Activated CD8-positive, alpha-beta T cell treated with anti-CD3 and anti-CD28 coated beads for 36 hours (primary cell): Measurements from ENCODE around the gene NUP133. TPM values are rescaled to one million over a fixed set of nuclear protein-coding genes. Genes with fewer than 3 reads are reported as not detected.

ENCODE experiments used
- ATAC-seq: fragments of 200-7000 bp; cut with Tn5 transposase; one replicate; pipeline ENCODE4 v1.10.0; 2021; ENCODE audit warnings: mild to moderate bottlenecking, moderate library complexity
- CTCF ChIA-PET: fragments of 350-600 bp; sonication (Branson Sonifier 250); formaldehyde crosslinking; loops from one replicate; lab custom pipeline; 2021; ENCODE audit warnings: antibody characterized with exemption; lab: Charles Lee
- POLR2A ChIA-PET: fragments of 350-600 bp; sonication (Branson Sonifier 250); formaldehyde crosslinking; loops from one replicate; lab custom pipeline; 2021; ENCODE audit warnings: antibody characterized with exemption; lab: Charles Lee
- DNase-seq: peaks from one replicate; pipeline ENCODE4 v3.0.0-alpha.2; 2020
- H3K27ac Mint-ChIP-seq: one replicate; pipeline ENCODE4 v1.8.0; 2021; ENCODE audit warnings: mild to moderate bottlenecking, mixed read lengths
- H3K27me3 Mint-ChIP-seq: one replicate; pipeline ENCODE4 v1.8.0; 2021; ENCODE audit warnings: mixed read lengths
- H3K36me3 Mint-ChIP-seq: one replicate; pipeline ENCODE4 v1.8.0; 2021; ENCODE audit warnings: low read depth, mixed read lengths
- H3K4me1 Mint-ChIP-seq: one replicate; pipeline ENCODE4 v1.8.0; 2021; ENCODE audit warnings: low read depth, mixed read lengths
- H3K4me3 Mint-ChIP-seq: one replicate; pipeline ENCODE4 v1.8.0; 2021; ENCODE audit warnings: mild to moderate bottlenecking, moderate library complexity, mixed read lengths
- H3K9me3 Mint-ChIP-seq: one replicate; pipeline ENCODE4 v1.8.0; 2021; ENCODE audit warnings: mixed read lengths
- CTCF ChIP-seq: fragments of 200-600 bp; IDR thresholded peaks from one replicate; pipeline ENCODE4 v1.8.0; 2022; ENCODE audit warnings: antibody characterized with exemption, mild to moderate bottlenecking
- intact Hi-C: fragments of 100-400 bp; cut with micrococcal nuclease; formaldehyde crosslinking; loops from one replicate; pipeline ENCODE4 v1.10.0; 2022
- total RNA-seq, 2 experiments: library from RNA; stranded (reverse); gene quantifications; one replicate each; pipeline ENCODE4 v1.2.3, GENCODE V29; 2021

NUP133 gene
- total RNA-seq, 2 experiments from 2014 or later, result 58.9 to 59.7 TPM

GRCh38 chr1:229431284-229432115 lies 76.6 kb downstream of the NUP133 start:
- Mint-ChIP-seq H3K4me3 (peak overlapping the region; percentile 56), H3K27me3 (peaks cover 71% of the 10 kb centered on the region), H3K4me1 (peaks cover 15% of the 10 kb centered on the region), H3K36me3 (no peaks in the 10 kb centered on the region), H3K27ac (no peak overlapping the region), H3K9me3 (no peaks in the 10 kb centered on the region)
- DNase-seq (no peak), ATAC-seq (peak; percentile 47)
- POLR2A ChIA-PET, result interaction anchor here (2.3 kb wide), 1 partner anchor 10 kb away, joined by 5 read pairs; no protein-coding TSS in a partner anchor
- CTCF ChIA-PET, result interaction anchor here (1.1 kb wide), 1 partner anchor 173 kb away, joined by 3 read pairs; no protein-coding TSS in a partner anchor
- intact Hi-C loops, result no loop called here
- no peak for TF ChIP-seq CTCF

- POLR2A ChIA-PET, result interaction anchor here (2.3 kb wide), 1 partner anchor 10 kb away, joined by 5 read pairs; no protein-coding TSS in a partner anchor
- CTCF ChIA-PET, result interaction anchor here (0.6 to 1.1 kb wide), 3 partner anchors 10 to 172 kb away, joined by 3 to 5 read pairs (median 4); no protein-coding TSS in a partner anchor
- Mint-ChIP-seq H3K4me1 (peaks cover 15% of the 10 kb centered on the region), H3K9me3 (no peaks in the 10 kb centered on the region), H3K36me3 (no peaks in the 10 kb centered on the region), H3K27ac (no peak overlapping the region), H3K27me3 (peaks cover 67% of the 10 kb centered on the region), H3K4me3 (peak overlapping the region; percentile 56)
- peak; percentile 71 for DNase-seq
- intact Hi-C loops, result no loop called here
- peak; percentile 61 for ATAC-seq
- TF ChIP-seq CTCF, result no peak
Measured at GRCh38 chr1:229430761-229431283, 77.3 kb downstream of the NUP133 start.

- H3K27ac Mint-ChIP-seq, result no peak overlapping the region
- POLR2A ChIA-PET, result no interaction called here
- DNase-seq (no peak), ATAC-seq (no peak)
- intact Hi-C loops, result no loop called here
- CTCF ChIA-PET, result no interaction called here
- H3K4me3 Mint-ChIP-seq, result no peak overlapping the region
- TF ChIP-seq CTCF, result no peak
- H3K36me3 Mint-ChIP-seq, result no peaks in the 10 kb centered on the region
- peaks cover 3% of the 10 kb centered on the region for H3K9me3 Mint-ChIP-seq
- peaks cover 15% of the 10 kb centered on the region for H3K4me1 Mint-ChIP-seq
- peaks cover 62% of the 10 kb centered on the region for H3K27me3 Mint-ChIP-seq
Measured at GRCh38 chr1:229428256-229428655, 79.9 kb downstream of the NUP133 start.

- ATAC-seq (no peak), DNase-seq (no peak)
- Mint-ChIP-seq H3K4me1 (peaks cover 14% of the 10 kb centered on the region), H3K27me3 (peaks cover 60% of the 10 kb centered on the region), H3K36me3 (peaks cover 2% of the 10 kb centered on the region), H3K9me3 (peaks cover 8% of the 10 kb centered on the region), H3K4me3 (no peak overlapping the region), H3K27ac (no peak overlapping the region)
- intact Hi-C loops, result no loop called here
- TF ChIP-seq CTCF, result no peak
- POLR2A ChIA-PET, result no interaction called here
- CTCF ChIA-PET, result no interaction called here
Measured at GRCh38 chr1:229427572-229427971, 80.6 kb downstream of the NUP133 start.

GRCh38 chr1:229425564-229426159 lies 82.5 kb downstream of the NUP133 start:
- intact Hi-C loops, result no loop called here
- CTCF ChIA-PET, result no interaction called here

More at GRCh38 chr1:229425564-229426159, 82.5 kb downstream of the NUP133 start:
- Mint-ChIP-seq H3K27ac (no peak overlapping the region), H3K36me3 (peaks cover 2% of the 10 kb centered on the region), H3K4me3 (no peak overlapping the region), H3K4me1 (no peaks in the 10 kb centered on the region), H3K27me3 (peaks cover 42% of the 10 kb centered on the region), H3K9me3 (peaks cover 8% of the 10 kb centered on the region)
- DNase-seq (no peak), ATAC-seq (no peak)
- no peak for TF ChIP-seq CTCF
- POLR2A ChIA-PET, result no interaction called here
